ENCODE measurements around the gene TYMS. TPM values are rescaled to one million over a fixed set of nuclear protein-coding genes. Genes with fewer than 3 reads are reported as not detected.

TYMS gene
- total RNA-seq, 1 experiment from 2014 or later, result 202 TPM

- ATAC-seq (no peak), DNase-seq (ENCODE audit: low read depth, low spot score) (no peak)
- Histone ChIP-seq H3K27ac (ENCODE audit: low read length) (no peak overlapping the region), H3K4me1 (ENCODE audit: control insufficient read depth, insufficient read depth, low read length) (no peaks in the 10 kb centered on the region), H3K36me3 (ENCODE audit: control insufficient read depth, insufficient read depth, low read length) (peaks cover 11% of the 10 kb centered on the region; the same call in 1 of the 2 replicates), H3K27me3 (ENCODE audit: control insufficient read depth, insufficient read depth, low read length) (no peaks in the 10 kb centered on the region), H3K4me3 (ENCODE audit: low read depth in 2 of 2, low read length in 2 of 2) (no peak overlapping the region), H3K9me3 (ENCODE audit: control insufficient read depth, insufficient read depth, low read depth, low read length) (no peaks in the 10 kb centered on the region)
- TF ChIP-seq REST (IDR thresholded peaks at IDR 0.05; ENCODE audit: insufficient read depth in 1 of 2, low read depth in 2 of 2, low read length in 1 of 2) (no peak), SIN3A (IDR thresholded peaks at IDR 0.05; ENCODE audit: borderline replicate concordance, insufficient read depth, low read depth, low read length) (no peak), POLR2AphosphoS5 (IDR thresholded peaks at IDR 0.05; ENCODE audit: low read depth, low read length) (no peak), TCF7L2 (IDR thresholded peaks at IDR 0.05; ENCODE audit: low read depth, low read length) (no peak), CTCF (IDR thresholded peaks at IDR 0.05) (no peak)
- CTCF ChIA-PET, result no interaction called here
- POLR2A ChIA-PET, result no interaction called here
- intact Hi-C loops (cut with micrococcal nuclease; ENCODE audit: unreplicated experiment) (no loop called here), in situ Hi-C loops (cut with HindIII; ENCODE audit: low pct_unique_long_range_greater_than_20kb, low sequenced_read_pairs) (no loop called here)
- BruUV-seq (replicated peaks), result no TSS peak
Observed at GRCh38 chr18:693466-694187, 36.2 kb downstream of the TYMS start.

DNA sequence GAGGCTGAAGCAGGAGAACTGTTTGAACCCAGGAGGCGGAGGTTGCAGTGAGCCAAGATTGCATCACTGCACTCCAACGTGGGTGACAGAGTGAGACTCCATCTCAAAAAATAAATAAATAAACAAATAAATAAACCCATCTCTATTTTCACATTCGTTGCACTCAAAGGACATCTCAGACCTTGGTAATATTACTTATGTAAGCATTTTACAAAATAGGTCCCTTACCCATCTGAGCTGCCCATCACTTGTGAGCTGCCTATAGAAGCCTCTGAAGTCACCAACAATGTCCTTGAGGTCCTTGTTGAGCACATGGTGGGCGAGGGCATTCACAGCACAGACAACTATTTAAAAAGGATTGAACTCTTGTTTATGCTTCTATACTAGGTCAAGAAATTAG lies 39.6 kb downstream of the TYMS start:
- Histone ChIP-seq H3K4me3 (ENCODE audit: low read depth in 2 of 2, low read length in 2 of 2) (no peak overlapping the region), H3K4me1 (ENCODE audit: control insufficient read depth, insufficient read depth, low read length) (no peaks in the 10 kb centered on the region), H3K9me3 (ENCODE audit: control insufficient read depth, insufficient read depth, low read depth, low read length) (no peaks in the 10 kb centered on the region), H3K27ac (ENCODE audit: low read length) (no peak overlapping the region), H3K36me3 (ENCODE audit: control insufficient read depth, insufficient read depth, low read length) (peaks cover 9% of the 10 kb centered on the region; the same call in 1 of the 2 replicates), H3K27me3 (ENCODE audit: control insufficient read depth, insufficient read depth, low read length) (no peaks in the 10 kb centered on the region)
- DNase-seq (ENCODE audit: low read depth, low spot score), result no peak
- POLR2A ChIA-PET, result no interaction called here
- no peak for ATAC-seq
- TF ChIP-seq SIN3A (IDR thresholded peaks at IDR 0.05; ENCODE audit: borderline replicate concordance, insufficient read depth, low read depth, low read length), result no peak
- no peak for TF ChIP-seq TCF7L2 (IDR thresholded peaks at IDR 0.05; ENCODE audit: low read depth, low read length)
- intact Hi-C loops (cut with micrococcal nuclease; ENCODE audit: unreplicated experiment), result no loop called here
- BruUV-seq (replicated peaks), result no TSS peak
- in situ Hi-C loops (cut with HindIII; ENCODE audit: low pct_unique_long_range_greater_than_20kb, low sequenced_read_pairs), result no loop called here
- CTCF ChIA-PET, result no interaction called here

DNA sequence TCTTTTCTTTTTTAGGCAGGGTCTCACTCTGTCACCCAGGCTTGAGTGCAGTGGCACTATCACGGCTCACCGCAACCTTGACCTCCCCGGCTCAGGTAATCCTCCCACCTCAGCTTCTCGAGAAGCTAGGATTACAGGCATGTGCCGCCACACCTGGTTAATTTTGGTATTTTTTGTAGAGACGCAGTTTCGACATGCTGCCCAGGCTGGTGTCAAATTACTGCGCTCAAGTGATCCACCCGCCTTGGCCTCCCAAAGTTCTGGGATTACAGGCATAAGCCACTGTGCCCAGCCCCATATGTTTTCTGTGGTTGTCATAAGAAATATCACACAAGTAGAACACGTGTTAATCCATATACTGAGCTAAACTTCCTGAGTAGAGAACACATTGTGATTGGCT lies 40.3 kb downstream of the TYMS start:
- Histone ChIP-seq H3K27ac (ENCODE audit: low read length) (no peak overlapping the region), H3K9me3 (ENCODE audit: control insufficient read depth, insufficient read depth, low read depth, low read length) (no peaks in the 10 kb centered on the region), H3K4me1 (ENCODE audit: control insufficient read depth, insufficient read depth, low read length) (0 out of 2 replicates have a peak, but pooled peaks cover 1% of the 10 kb centered on the region), H3K36me3 (ENCODE audit: control insufficient read depth, insufficient read depth, low read length) (peaks cover 13% of the 10 kb centered on the region; the same call in 1 of the 2 replicates), H3K4me3 (ENCODE audit: low read depth in 2 of 2, low read length in 2 of 2) (no peak overlapping the region), H3K27me3 (ENCODE audit: control insufficient read depth, insufficient read depth, low read length) (no peaks in the 10 kb centered on the region)
- in situ Hi-C loops (cut with HindIII; ENCODE audit: low pct_unique_long_range_greater_than_20kb, low sequenced_read_pairs), result no loop called here
- no peak for TF ChIP-seq SIN3A (IDR thresholded peaks at IDR 0.05; ENCODE audit: borderline replicate concordance, insufficient read depth, low read depth, low read length)
- no peak for TF ChIP-seq CTCF (IDR thresholded peaks at IDR 0.05)
- no peak for TF ChIP-seq REST (IDR thresholded peaks at IDR 0.05; ENCODE audit: insufficient read depth in 1 of 2, low read depth in 2 of 2, low read length in 1 of 2)
- no peak for TF ChIP-seq TCF7L2 (IDR thresholded peaks at IDR 0.05; ENCODE audit: low read depth, low read length)
- TF ChIP-seq POLR2AphosphoS5 (IDR thresholded peaks at IDR 0.05; ENCODE audit: low read depth, low read length), result no peak
- BruUV-seq (replicated peaks), result no TSS peak
- ATAC-seq (no peak), DNase-seq (ENCODE audit: low read depth, low spot score) (no peak)
- ChIA-PET POLR2A (no interaction called here), CTCF (no interaction called here)
- intact Hi-C loops (cut with micrococcal nuclease; ENCODE audit: unreplicated experiment), result no loop called here

Data from Panc1 (cell line).